IMR-90 (cell line): Measurements from ENCODE around the gene HADHB. TPM values are rescaled to one million over a fixed set of nuclear protein-coding genes. Genes with fewer than 3 reads are reported as not detected.

Experiments
- ATAC-seq: fragments of 200-7000 bp; cut with Tn5 transposase; 2 replicates; pipeline ENCODE4 v1.9.1; 2020; ENCODE audit warnings: low read depth, mild to moderate bottlenecking, moderate library complexity
- BruUV-seq: library from RNA; stranded (reverse); fragments of 400-500 nt; replicated peaks from 2 replicates; lab custom pipeline; 2021; lab: Mats Ljungman, UMichigan
- CTCF ChIA-PET: fragments of 300-600 bp; formaldehyde crosslinking; extraction: SDS; loops from one replicate; lab custom pipeline; 2021; ENCODE audit warnings: antibody characterized with exemption; lab: Yijun Ruan, JAX
- POLR2A ChIA-PET: fragments of 300-600 bp; sonication (Branson Sonifier 250); formaldehyde crosslinking; loops from one replicate; lab custom pipeline; 2022; ENCODE audit warnings: antibody characterized with exemption; ENCODE audit not compliant: unreplicated experiment; lab: Charles Lee
- DNase-seq: peaks from one replicate; pipeline ENCODE4 v3.0.0; 2013
- H2AFZ ChIP-seq: replicated peaks from 2 replicates; pipeline ENCODE3; 2013; ENCODE audit warnings: low read length, mild to moderate bottlenecking; ENCODE audit not compliant: poor library complexity
- H2AK5ac ChIP-seq: 2 replicates; pipeline ENCODE4 v1.6.1; 2013; ENCODE audit warnings: low read depth, low read length, inconsistent platforms
- H2AK9ac ChIP-seq: replicated peaks from 2 replicates; pipeline ENCODE3; 2013; ENCODE audit warnings: mild to moderate bottlenecking, low read depth, low read length, moderate library complexity; ENCODE audit not compliant: poor library complexity
- H2BK120ac ChIP-seq: 2 replicates; pipeline ENCODE4 v1.6.1; 2013; ENCODE audit warnings: low read depth, low read length, inconsistent platforms
- H2BK15ac ChIP-seq: 3 replicates; pipeline ENCODE4 v1.6.1; 2013; ENCODE audit warnings: low read depth, low read length, inconsistent platforms
- H2BK20ac ChIP-seq: 2 replicates; pipeline ENCODE4 v1.6.1; 2013; ENCODE audit warnings: low read depth, mild to moderate bottlenecking, inconsistent platforms, low read length, moderate library complexity
- H2BK5ac ChIP-seq: 2 replicates; pipeline ENCODE4 v1.6.1; 2013; ENCODE audit warnings: mild to moderate bottlenecking, low read depth, low read length, inconsistent platforms; ENCODE audit not compliant: poor library complexity, severe bottlenecking
- H3K14ac ChIP-seq: replicated peaks from 2 replicates; pipeline ENCODE4 v1.6.1; 2013; ENCODE audit warnings: low read depth, low read length, inconsistent platforms
- H3K18ac ChIP-seq: 2 replicates; pipeline ENCODE4 v1.6.1; 2013; ENCODE audit warnings: low read depth, low read length, control low read depth
- H3K23ac ChIP-seq: 2 replicates; pipeline ENCODE4 v1.6.1; 2013; ENCODE audit warnings: low read depth, low read length, inconsistent platforms
- H3K27ac ChIP-seq: 2 replicates; pipeline ENCODE4 v1.5.1; 2013; ENCODE audit warnings: mild to moderate bottlenecking, control low read depth, low read length; ENCODE audit not compliant: insufficient read depth
- H3K27me3 ChIP-seq: 2 replicates; pipeline ENCODE4 v1.6.1; 2013; ENCODE audit warnings: low read length; ENCODE audit not compliant: control insufficient read depth, insufficient read depth
- H3K36me3 ChIP-seq: 2 replicates; pipeline ENCODE4 v1.6.1; 2013; ENCODE audit warnings: low read length, mixed read lengths; ENCODE audit not compliant: control insufficient read depth, insufficient read depth
- H3K4ac ChIP-seq: 2 replicates; pipeline ENCODE4 v1.6.1; 2013; ENCODE audit warnings: low read depth, low read length, inconsistent platforms
- H3K4me1 ChIP-seq: 2 replicates; pipeline ENCODE4 v1.6.1; 2013; ENCODE audit warnings: low read length, mixed read lengths; ENCODE audit not compliant: control insufficient read depth, insufficient read depth
- H3K4me2 ChIP-seq: 2 replicates; pipeline ENCODE4 v1.6.1; 2013; ENCODE audit warnings: low read depth, mild to moderate bottlenecking, control low read depth, low read length, moderate library complexity
- H3K4me3 ChIP-seq: 2 replicates; pipeline ENCODE4 v1.5.1; 2013; ENCODE audit warnings: low read depth, mild to moderate bottlenecking, control low read depth, low read length, moderate library complexity; ENCODE audit not compliant: insufficient read depth
- H3K56ac ChIP-seq: 2 replicates; pipeline ENCODE4 v1.6.1; 2013; ENCODE audit warnings: low read length, inconsistent platforms; ENCODE audit not compliant: insufficient read depth; ENCODE audit errors: extremely low read depth
- H3K79me1 ChIP-seq, 2 experiments: 2 replicates each; pipeline ENCODE4 v1.6.1; 2013; ENCODE audit warnings: low read length in 2 of 2, inconsistent platforms in 1 of 2, low read depth in 1 of 2
- H3K9ac ChIP-seq: 2 replicates; pipeline ENCODE4 v1.6.1; 2013; ENCODE audit warnings: low read depth, low read length, control low read depth
- H3K9me1 ChIP-seq: 2 replicates; pipeline ENCODE4 v1.6.1; 2013; ENCODE audit warnings: low read length, inconsistent platforms; ENCODE audit not compliant: insufficient read depth
- H3K9me3 ChIP-seq: 2 replicates; pipeline ENCODE4 v1.6.1; 2013; ENCODE audit warnings: low read length; ENCODE audit not compliant: control insufficient read depth, insufficient read depth
- H4K20me1 ChIP-seq: 2 replicates; pipeline ENCODE4 v1.6.1; 2013; ENCODE audit warnings: low read length, inconsistent platforms; ENCODE audit not compliant: insufficient read depth
- H4K5ac ChIP-seq: 2 replicates; pipeline ENCODE4 v1.6.1; 2013; ENCODE audit warnings: mild to moderate bottlenecking, low read depth, low read length, control low read depth
- H4K8ac ChIP-seq, 2 experiments: 2 replicates each; pipeline ENCODE4 v1.6.1; 2013; ENCODE audit warnings: low read depth in 2 of 2, low read length in 2 of 2, control low read depth in 1 of 2, inconsistent platforms in 1 of 2
- H4K91ac ChIP-seq: 2 replicates; pipeline ENCODE4 v1.6.1; 2013; ENCODE audit warnings: low read depth, low read length, inconsistent platforms; ENCODE audit not compliant: insufficient read depth
- CHD1 ChIP-seq: IDR thresholded peaks from 2 replicates; pipeline ENCODE4 v1.6.1; 2012; ENCODE audit warnings: low read depth, low read length, improper control_type of control experiment
- ELK1 ChIP-seq: fragments of 150-350 bp; IDR thresholded peaks from 2 replicates; pipeline ENCODE4 v1.6.1; 2016; ENCODE audit warnings: low read depth, mild to moderate bottlenecking, low read length, moderate library complexity, borderline replicate concordance
- FOS ChIP-seq: fragments of 150-350 bp; IDR thresholded peaks from 2 replicates; pipeline ENCODE4 v1.6.1; 2016; ENCODE audit warnings: low read depth, low read length
- MAFK ChIP-seq: IDR thresholded peaks from 2 replicates; pipeline ENCODE4 v1.6.1; 2012; ENCODE audit warnings: low read depth, low read length, improper control_type of control experiment
- RFX5 ChIP-seq: IDR thresholded peaks from 2 replicates; pipeline ENCODE4 v1.8.0; 2012; ENCODE audit warnings: low read depth, mild to moderate bottlenecking, low read length, moderate library complexity
- SMC3 ChIP-seq: fragments of 150-350 bp; IDR thresholded peaks from 2 replicates; pipeline ENCODE4 v1.6.1; 2016; ENCODE audit warnings: low read depth, mild to moderate bottlenecking, antibody characterized with exemption, low read length, moderate library complexity
- USF2 ChIP-seq: fragments of 150-350 bp; IDR thresholded peaks from 2 replicates; pipeline ENCODE4 v1.6.1; 2017; ENCODE audit warnings: mild to moderate bottlenecking, antibody characterized with exemption, low read length, low read depth
- WGBS, 2 experiments: methylation state at CpG; one replicate each; pipeline versions ENCODE4 v1.1.5 to v1.1.7; 2013; ENCODE audit warnings: missing lambda C conversion rate in 2 of 2; ENCODE audit not compliant: insufficient read length in 1 of 2; ENCODE audit errors: extremely low coverage in 2 of 2; 5-methylcytosine and 5-hydroxymethylcytosine counted together
- dilution Hi-C: fragments of 300-500 bp; cut with HindIII; formaldehyde crosslinking; loops from one replicate; pipeline ENCODE4 v1.14.3; 2018; ENCODE audit warnings: low sequenced_read_pairs; ENCODE audit not compliant: unreplicated experiment
- in situ Hi-C: fragments of 300-500 bp; cut with MboI; formaldehyde crosslinking; loops from 3 replicates; pipeline ENCODE4 v1.14.3; 2019; ENCODE audit warnings: low sequenced_read_pairs, inconsistent platforms, mixed read lengths
- intact Hi-C: fragments of 100-400 bp; cut with micrococcal nuclease; formaldehyde crosslinking; loops from 2 replicates; pipeline ENCODE4 v1.10.0; 2022
- polyA plus RNA-seq, 3 experiments: library from polyadenylated mRNA; depleted of rRNA; stranded (reverse); fragments of >200 nt; gene quantifications; 2 replicates each; pipeline ENCODE4 v1.2.3, GENCODE V29; 2012; ENCODE audit warnings: low replicate concordance in 1 of 3
- total RNA-seq: library from RNA; depleted of rRNA; stranded (reverse); fragments of >200 nt; gene quantifications from 2 replicates; pipeline ENCODE4 v1.2.3, GENCODE V29; 2012

The HADHB gene
- total and polyA plus RNA-seq, 2 of the 4 experiments (the other 2 are of a cell fraction), result 67.9 to 79.8 TPM

GRCh38 chr2:26197516-26197915, 47.2 kb upstream of the HADHB start:
- ChIA-PET POLR2A (no interaction called here), CTCF (no interaction called here)
- dilution Hi-C loops, result no loop called here
- Histone ChIP-seq H2AK9ac (no peak overlapping the region), H3K18ac (no peak overlapping the region), H4K5ac (no peak overlapping the region), H3K36me3 (peaks cover 46% of the 10 kb centered on the region), H2AK5ac (no peak overlapping the region), H3K4me3 (no peak overlapping the region), H3K9me3 (no peaks in the 10 kb centered on the region), H2BK15ac (no peak overlapping the region), H3K14ac (no peak overlapping the region), H3K27me3 (no peaks in the 10 kb centered on the region), H3K9ac (no peak overlapping the region), H2BK20ac (no peak overlapping the region), H2BK5ac (no peak overlapping the region), H3K56ac (no peak overlapping the region), H4K91ac (no peak overlapping the region), H3K4me1 (no peaks in the 10 kb centered on the region), H4K8ac (no peak overlapping the region), H3K23ac (no peak overlapping the region), H3K9me1 (no peaks in the 10 kb centered on the region), H4K20me1 (no peaks in the 10 kb centered on the region), H2BK120ac (no peak overlapping the region), H3K27ac (no peak overlapping the region), H2AFZ (no peak overlapping the region), H3K79me1 (peaks cover 0 to 2% of the 10 kb centered on the region in 2 experiments; a peak in 1 of 4 replicates), H3K4ac (no peak overlapping the region), H3K4me2 (no peak overlapping the region)
- intact Hi-C loops, result no loop called here
- no peak for TF ChIP-seq CHD1
- no peak for TF ChIP-seq FOS
- TF ChIP-seq ELK1, result no peak
- peak; percentile 85 for TF ChIP-seq MAFK
- no peak for TF ChIP-seq RFX5
- no peak for TF ChIP-seq USF2
- TF ChIP-seq SMC3, result no peak
- DNase-seq (no peak), ATAC-seq (no peak)
- no CpG with 5 or more reads among the region's 4 CpGs for WGBS, 2 experiments
- in situ Hi-C loops, result no loop called here
- no TSS peak for BruUV-seq
